22Rv1 (cell line): ENCODE measurements around the gene EFNB2.

Experiments
- CTCF ChIP-seq: fragments of 450-650 bp; IDR thresholded peaks from 2 replicates; pipeline ENCODE4 v1.5.1; 2017; ENCODE audit warnings: mild to moderate bottlenecking
- ZFX ChIP-seq: fragments of 450-650 bp; IDR thresholded peaks from 2 replicates; pipeline ENCODE4 v1.6.1; 2017; ENCODE audit warnings: antibody characterized with exemption, borderline replicate concordance

GRCh38 chr13:106445996-106446395 lies 89.5 kb downstream of the EFNB2 start:
- TF ChIP-seq CTCF: no peak
- TF ChIP-seq ZFX: no peak
